ENCODE measurements around the gene NXNL1.

Gene NXNL1

GRCh38 chr19:17504030-17504429 lies 43.3 kb upstream of the NXNL1 start (continued):
- no peak for TF ChIP-seq ZNF18 (tag by site-specific recombination; IDR thresholded peaks at IDR 0.05)
- TF ChIP-seq ZNF560 (tag by site-specific recombination; IDR thresholded peaks at IDR 0.05; ENCODE audit: borderline replicate concordance) = no peak
- TF ChIP-seq ZBTB49 (tag by site-specific recombination; IDR thresholded peaks at IDR 0.05; ENCODE audit: low read depth) = no peak
- TF ChIP-seq ZNF548 (tag by site-specific recombination; IDR thresholded peaks at IDR 0.05) = no peak

GRCh38 chr19:17503240-17503639 lies 42.5 kb upstream of the NXNL1 start:
- ChIA-PET POLR2A (no interaction called here), CTCF (interaction anchor here (1.1 kb wide), 1 partner anchor 263 kb away, joined by 6 read pairs; no protein-coding TSS in a partner anchor)
- TF ChIP-seq FEZF1 (tag by site-specific recombination; IDR thresholded peaks at IDR 0.05) = no peak
- no peak for TF ChIP-seq ZNF184 (tag by site-specific recombination; IDR thresholded peaks at IDR 0.05)
- no peak for TF ChIP-seq ZNF121 (tag by site-specific recombination; IDR thresholded peaks at IDR 0.05)
- TF ChIP-seq KLF8 (tag by site-specific recombination; IDR thresholded peaks at IDR 0.05) = no peak
- TF ChIP-seq ZNF529 (tag by site-specific recombination; IDR thresholded peaks at IDR 0.05; ENCODE audit: insufficient replicate concordance) = no peak
- TF ChIP-seq SCRT1 (tag by site-specific recombination; IDR thresholded peaks at IDR 0.05; ENCODE audit: borderline replicate concordance) = no peak
- no peak for TF ChIP-seq REPIN1 (tag by site-specific recombination; IDR thresholded peaks at IDR 0.05; ENCODE audit: low read depth)
- TF ChIP-seq ZSCAN23 (tag by site-specific recombination; IDR thresholded peaks at IDR 0.05) = no peak
- Histone ChIP-seq H3K4me1 (ENCODE audit: control insufficient read depth, insufficient read depth, low read length) (no peaks in the 10 kb centered on the region), H3K9me3 (ENCODE audit: control insufficient read depth, insufficient read depth, low read depth, low read length) (no peaks in the 10 kb centered on the region), H3K4me3 (ENCODE audit: low read depth, low read length) (no peak overlapping the region), H3K27ac (ENCODE audit: extremely low read depth, low read depth, low read length) (no peak overlapping the region), H3K36me3 (ENCODE audit: control insufficient read depth in 2 of 2, insufficient read depth in 1 of 2, low read length in 2 of 2) (peaks cover 0 to 7% of the 10 kb centered on the region in 2 experiments; a peak in 2 of 3 replicates)

- no peak overlapping the region for H3K27ac ChIP-seq (ENCODE audit: extremely low read depth, low read depth, low read length)
- no peak overlapping the region for H3K4me3 ChIP-seq (ENCODE audit: low read depth, low read length)
- no peaks in the 10 kb centered on the region for H3K4me1 ChIP-seq (ENCODE audit: control insufficient read depth, insufficient read depth, low read length)
- POLR2A ChIA-PET = interaction anchor here (1.4 kb wide), 1 partner anchor 359 kb away, joined by 3 read pairs; the partner anchor contains the start of gene RPL18A
- no peaks in the 10 kb centered on the region for H3K9me3 ChIP-seq (ENCODE audit: control insufficient read depth, insufficient read depth, low read depth, low read length)
- H3K36me3 ChIP-seq (ENCODE audit: control insufficient read depth in 2 of 2, insufficient read depth in 1 of 2, low read length in 2 of 2) = peaks cover 0 to 7% of the 10 kb centered on the region in 2 experiments; a peak in 2 of 3 replicates
- CTCF ChIA-PET = interaction anchor here (0.6 to 1.0 kb wide), 3 partner anchors 54 to 220 kb away, joined by 3 to 4 read pairs (median 3); no protein-coding TSS in a partner anchor
- TF ChIP-seq ZNF335 (tag by site-specific recombination; conservative IDR thresholded peaks at IDR 0.05) (no peak), SP7 (tag by site-specific recombination; IDR thresholded peaks at IDR 0.05) (no peak), ZNF658 (tag by site-specific recombination; IDR thresholded peaks at IDR 0.05) (no peak), ZBTB7A (tag by site-specific recombination; IDR thresholded peaks at IDR 0.05; ENCODE audit: low read depth) (no peak), ZNF645 (tag by site-specific recombination; IDR thresholded peaks at IDR 0.05) (no peak), EGR2 (tag by site-specific recombination; IDR thresholded peaks at IDR 0.05; ENCODE audit: low read depth) (no peak), ZNF785 (tag by site-specific recombination; IDR thresholded peaks at IDR 0.05) (no peak), ZNF311 (tag by site-specific recombination; IDR thresholded peaks at IDR 0.05; ENCODE audit: borderline replicate concordance) (no peak), ZNF548 (tag by site-specific recombination; IDR thresholded peaks at IDR 0.05) (no peak), ZNF155 (tag by site-specific recombination; IDR thresholded peaks at IDR 0.05) (no peak), ZBTB26 (tag by site-specific recombination; optimal IDR thresholded peaks at IDR 0.05) (no peak), ZNF513 (tag by site-specific recombination; IDR thresholded peaks at IDR 0.05) (no peak), ZNF2 (tag by site-specific recombination; IDR thresholded peaks at IDR 0.05) (no peak), BCL11A (tag by site-specific recombination; IDR thresholded peaks at IDR 0.05; ENCODE audit: low read depth) (no peak), ZNF133 (tag by site-specific recombination; IDR thresholded peaks at IDR 0.05) (no peak)
Observed at GRCh38 chr19:17500447-17501198, 39.9 kb upstream of the NXNL1 start.

All from HEK293 (cell line).